T-helper 2 cell treated with Interferon-gamma antibody and Interleukin-4, amounts not matched to agents 5 μg/mL and 100 μg/mL, for 36 hours (primary cell): ENCODE measurements around the gene KAZN.

Experiments used
- DNase-seq: peaks from one replicate; pipeline ENCODE4 v3.0.0; 2021; ENCODE audit warnings: low spot score
- H3K27ac Mint-ChIP-seq: one replicate; pipeline ENCODE4 v1.8.0; 2021; ENCODE audit warnings: mild to moderate bottlenecking, mixed read lengths
- H3K27me3 Mint-ChIP-seq: one replicate; pipeline ENCODE4 v1.8.0; 2021; ENCODE audit warnings: low read depth, mixed read lengths
- H3K36me3 Mint-ChIP-seq: one replicate; pipeline ENCODE4 v1.8.0; 2021; ENCODE audit warnings: low read depth, mixed read lengths
- H3K4me1 Mint-ChIP-seq: one replicate; pipeline ENCODE4 v1.8.0; 2021; ENCODE audit warnings: low read depth, mixed read lengths
- H3K4me3 Mint-ChIP-seq: one replicate; pipeline ENCODE4 v1.8.0; 2022; ENCODE audit warnings: mild to moderate bottlenecking, moderate library complexity, mixed read lengths
- H3K9me3 Mint-ChIP-seq: one replicate; pipeline ENCODE4 v1.8.0; 2021; ENCODE audit warnings: mixed read lengths

KAZN gene

GRCh38 chr1:14718476-14718875 lies 120.0 kb downstream of the KAZN start:
- no peak overlapping the region for H3K4me3 Mint-ChIP-seq
- no peak overlapping the region for H3K27ac Mint-ChIP-seq
- H3K4me1 Mint-ChIP-seq, result no peaks in the 10 kb centered on the region
- H3K36me3 Mint-ChIP-seq, result no peaks in the 10 kb centered on the region
- H3K9me3 Mint-ChIP-seq, result no peaks in the 10 kb centered on the region
- no peak for DNase-seq
- H3K27me3 Mint-ChIP-seq, result no peaks in the 10 kb centered on the region

GRCh38 chr1:14723401-14723800 lies 124.9 kb downstream of the KAZN start:
- Mint-ChIP-seq H3K27me3 (no peaks in the 10 kb centered on the region), H3K4me1 (no peaks in the 10 kb centered on the region), H3K4me3 (no peak overlapping the region), H3K27ac (no peak overlapping the region), H3K36me3 (no peaks in the 10 kb centered on the region), H3K9me3 (no peaks in the 10 kb centered on the region)
- no peak for DNase-seq

GRCh38 chr1:14724246-14724645 lies 125.8 kb downstream of the KAZN start:
- H3K4me1 Mint-ChIP-seq, result no peaks in the 10 kb centered on the region
- H3K9me3 Mint-ChIP-seq, result no peaks in the 10 kb centered on the region
- no peak for DNase-seq
- H3K36me3 Mint-ChIP-seq, result no peaks in the 10 kb centered on the region
- H3K27me3 Mint-ChIP-seq, result no peaks in the 10 kb centered on the region
- H3K4me3 Mint-ChIP-seq, result no peak overlapping the region
- no peak overlapping the region for H3K27ac Mint-ChIP-seq

GRCh38 chr1:14724678-14725077 lies 126.2 kb downstream of the KAZN start:
- Mint-ChIP-seq H3K27me3 (no peaks in the 10 kb centered on the region), H3K36me3 (no peaks in the 10 kb centered on the region), H3K27ac (no peak overlapping the region), H3K9me3 (no peaks in the 10 kb centered on the region), H3K4me1 (no peaks in the 10 kb centered on the region), H3K4me3 (no peak overlapping the region)
- DNase-seq, result no peak

- no peaks in the 10 kb centered on the region for H3K27me3 Mint-ChIP-seq
- no peak for DNase-seq
- no peaks in the 10 kb centered on the region for H3K9me3 Mint-ChIP-seq
- no peak overlapping the region for H3K27ac Mint-ChIP-seq
- H3K36me3 Mint-ChIP-seq, result no peaks in the 10 kb centered on the region
- H3K4me3 Mint-ChIP-seq, result no peak overlapping the region
- no peaks in the 10 kb centered on the region for H3K4me1 Mint-ChIP-seq
Measured at GRCh38 chr1:14725238-14725637, 126.8 kb downstream of the KAZN start.

- no peak overlapping the region for H3K27ac Mint-ChIP-seq
- no peaks in the 10 kb centered on the region for H3K4me1 Mint-ChIP-seq
- no peak overlapping the region for H3K4me3 Mint-ChIP-seq
- no peaks in the 10 kb centered on the region for H3K9me3 Mint-ChIP-seq
- DNase-seq, result no peak
- H3K27me3 Mint-ChIP-seq, result no peaks in the 10 kb centered on the region
- no peaks in the 10 kb centered on the region for H3K36me3 Mint-ChIP-seq
Measured at GRCh38 chr1:14725695-14726094, 127.2 kb downstream of the KAZN start.

GRCh38 chr1:14726606-14727005 lies 128.1 kb downstream of the KAZN start:
- H3K9me3 Mint-ChIP-seq, result no peaks in the 10 kb centered on the region
- no peak overlapping the region for H3K4me3 Mint-ChIP-seq
- DNase-seq, result no peak
- no peaks in the 10 kb centered on the region for H3K27me3 Mint-ChIP-seq
- no peaks in the 10 kb centered on the region for H3K4me1 Mint-ChIP-seq
- H3K36me3 Mint-ChIP-seq, result no peaks in the 10 kb centered on the region
- H3K27ac Mint-ChIP-seq, result no peak overlapping the region

- Mint-ChIP-seq H3K9me3 (no peaks in the 10 kb centered on the region), H3K27ac (no peak overlapping the region), H3K4me3 (no peak overlapping the region), H3K4me1 (no peaks in the 10 kb centered on the region), H3K27me3 (no peaks in the 10 kb centered on the region), H3K36me3 (no peaks in the 10 kb centered on the region)
- no peak for DNase-seq
Measured at GRCh38 chr1:14728516-14728915, 130.0 kb downstream of the KAZN start.

- Mint-ChIP-seq H3K4me3 (no peak overlapping the region), H3K4me1 (no peaks in the 10 kb centered on the region), H3K36me3 (no peaks in the 10 kb centered on the region), H3K9me3 (no peaks in the 10 kb centered on the region), H3K27ac (no peak overlapping the region), H3K27me3 (peaks cover 12% of the 10 kb centered on the region)
- DNase-seq, result no peak
Measured at GRCh38 chr1:14732728-14733047, 134.2 kb downstream of the KAZN start.

GRCh38 chr1:14733048-14733778 lies 134.7 kb downstream of the KAZN start:
- Mint-ChIP-seq H3K27ac (no peak overlapping the region), H3K27me3 (peaks cover 12% of the 10 kb centered on the region), H3K36me3 (no peaks in the 10 kb centered on the region), H3K9me3 (no peaks in the 10 kb centered on the region), H3K4me1 (no peaks in the 10 kb centered on the region), H3K4me3 (no peak overlapping the region)
- no peak for DNase-seq

GRCh38 chr1:14733779-14734140 lies 135.3 kb downstream of the KAZN start:
- H3K4me3 Mint-ChIP-seq, result no peak overlapping the region
- no peaks in the 10 kb centered on the region for H3K9me3 Mint-ChIP-seq
- DNase-seq, result no peak
- no peaks in the 10 kb centered on the region for H3K4me1 Mint-ChIP-seq
- no peak overlapping the region for H3K27ac Mint-ChIP-seq
- H3K27me3 Mint-ChIP-seq, result peaks cover 12% of the 10 kb centered on the region
- no peaks in the 10 kb centered on the region for H3K36me3 Mint-ChIP-seq

- Mint-ChIP-seq H3K4me3 (no peak overlapping the region), H3K27ac (no peak overlapping the region), H3K27me3 (peaks cover 23% of the 10 kb centered on the region), H3K36me3 (no peaks in the 10 kb centered on the region), H3K4me1 (no peaks in the 10 kb centered on the region), H3K9me3 (no peaks in the 10 kb centered on the region)
- no peak for DNase-seq
Measured at GRCh38 chr1:14735841-14736240, 137.4 kb downstream of the KAZN start.

- Mint-ChIP-seq H3K36me3 (no peaks in the 10 kb centered on the region), H3K4me1 (no peaks in the 10 kb centered on the region), H3K4me3 (no peak overlapping the region), H3K9me3 (no peaks in the 10 kb centered on the region), H3K27me3 (peaks cover 28% of the 10 kb centered on the region), H3K27ac (no peak overlapping the region)
- no peak for DNase-seq
Measured at GRCh38 chr1:14737561-14738094, 139.1 kb downstream of the KAZN start.

- Mint-ChIP-seq H3K4me3 (no peak overlapping the region), H3K4me1 (no peaks in the 10 kb centered on the region), H3K9me3 (no peaks in the 10 kb centered on the region), H3K27ac (no peak overlapping the region), H3K36me3 (no peaks in the 10 kb centered on the region), H3K27me3 (peaks cover 28% of the 10 kb centered on the region)
- no peak for DNase-seq
Measured at GRCh38 chr1:14738235-14738634, 139.8 kb downstream of the KAZN start.

GRCh38 chr1:14738647-14739046 lies 140.2 kb downstream of the KAZN start:
- no peaks in the 10 kb centered on the region for H3K36me3 Mint-ChIP-seq
- no peaks in the 10 kb centered on the region for H3K4me1 Mint-ChIP-seq
- H3K27ac Mint-ChIP-seq, result no peak overlapping the region
- H3K27me3 Mint-ChIP-seq, result peaks cover 28% of the 10 kb centered on the region
- H3K9me3 Mint-ChIP-seq, result no peaks in the 10 kb centered on the region
- no peak overlapping the region for H3K4me3 Mint-ChIP-seq
- DNase-seq, result no peak
